ENCODE results near the gene BICRA. TPM values are rescaled to one million over a fixed set of nuclear protein-coding genes. Genes with fewer than 3 reads are reported as not detected.

The BICRA gene
- total and polyA plus RNA-seq, 9 of the 15 experiments (the other 6 are each of a cell fraction or from before 2014, with no cell fraction given): 0.01 to 8.8 (median 1.2) TPM

- in situ Hi-C loops (cut with MboI) (no loop called here), intact Hi-C loops (cut with micrococcal nuclease) (no loop called here)
- ChIA-PET POLR2A (no interaction called here), CTCF (ENCODE audit: low intra/inter-chr PET ratio) (no interaction called here)
- peaks cover 9 to 28% of the 10 kb centered on the region in 2 experiments; a peak in 4 of 5 replicates for H3K4me1 ChIP-seq (replicated peaks in 1 of 2; ENCODE audit: control insufficient read depth in 2 of 2, insufficient read depth in 2 of 2, low read length in 2 of 2)
- ATAC-seq (no peak), FAIRE-seq (no peak), DNase-seq (ENCODE audit: extremely low read depth in 1 of 4, low spot score in 3 of 4) (no peak)
- H4K20me1 ChIP-seq (replicated peaks; ENCODE audit: control insufficient read depth, insufficient read depth, low read length): no peaks in the 10 kb centered on the region; the same call in 1 of the 2 replicates
- peaks cover 27% of the 10 kb centered on the region for H3K79me2 ChIP-seq (ENCODE audit: control insufficient read depth, insufficient read depth, low read length)
- H3K4me2 ChIP-seq (ENCODE audit: insufficient read depth, low read length): no peak overlapping the region
- peaks cover 9% of the 10 kb centered on the region; the same call in 2 of the 3 replicates for H3K36me3 ChIP-seq (ENCODE audit: control insufficient read depth, insufficient read depth, low read length)
- no peak overlapping the region for H3K9ac ChIP-seq (ENCODE audit: insufficient read depth in 1 of 2, low read depth in 2 of 2, low read length in 2 of 2)
- H2AFZ ChIP-seq (ENCODE audit: low read depth, low read length): no peak overlapping the region
- no peaks in the 10 kb centered on the region for H3K9me1 ChIP-seq (ENCODE audit: control insufficient read depth, insufficient read depth, low read length)
- no peaks in the 10 kb centered on the region for H3K27me3 ChIP-seq (ENCODE audit: control insufficient read depth in 2 of 2, insufficient read depth in 2 of 2, low read length in 2 of 2)
- H3K4me3 ChIP-seq: no peak overlapping the region
- TF ChIP-seq CBFA2T3 (IDR thresholded peaks at IDR 0.05) (no peak), GATAD2A (IDR thresholded peaks at IDR 0.05) (no peak), CSDE1 (IDR thresholded peaks at IDR 0.05) (no peak), ZNF655 (CRISPR knock-in tag; IDR thresholded peaks at IDR 0.05) (no peak), CTCF (IDR thresholded peaks at IDR 0.05 in 2 of 3, conservative IDR thresholded peaks at IDR 0.05 in 1 of 3; ENCODE audit: insufficient read depth in 2 of 3, low read depth in 1 of 3, low read length in 3 of 3) (no peak), ZNF583 (CRISPR knock-in tag; IDR thresholded peaks at IDR 0.05) (no peak), ZNF277 (CRISPR knock-in tag; IDR thresholded peaks at IDR 0.05; ENCODE audit: borderline replicate concordance) (no peak), MBD1 (CRISPR knock-in tag; IDR thresholded peaks at IDR 0.05) (no peak), YBX1 (IDR thresholded peaks at IDR 0.05) (no peak), CC2D1A (IDR thresholded peaks at IDR 0.05) (no peak), CHD1 (IDR thresholded peaks at IDR 0.05; ENCODE audit: low read length) (no peak), PYGO2 (tag; IDR thresholded peaks at IDR 0.05) (no peak)
- WGBS (ENCODE audit: insufficient coverage, low coverage, missing lambda C conversion rate): 82% methylated on average over 12 of the region's 12 CpGs
- H3K9me3 ChIP-seq (replicated peaks; ENCODE audit: control insufficient read depth, insufficient read depth, low read depth, low read length): no peaks in the 10 kb centered on the region; the same call in 1 of the 2 replicates
- no peak overlapping the region for H3K27ac ChIP-seq (ENCODE audit: extremely low read depth, low read depth, low read length)
- BruUV-seq (replicated peaks): no TSS peak
Measured at GRCh38 chr19:47651132-47651531, 42.2 kb downstream of the BICRA start.

Data from K562 (cell line).